Colonic mucosa (tissue), 4 donors: ENCODE data around the gene BCORL1. TPM values are rescaled to one million over a fixed set of nuclear protein-coding genes. Genes with fewer than 3 reads are reported as not detected.

ENCODE experiments used
- DNase-seq: peaks from one replicate; pipeline ENCODE4 v3.0.0-alpha.2; 2020
- H3K27ac ChIP-seq: fragments of 200-600 bp; one replicate; pipeline ENCODE4 v1.8.0; 2021
- H3K27me3 ChIP-seq: fragments of 200-600 bp; one replicate; pipeline ENCODE4 v1.8.0; 2021
- H3K36me3 ChIP-seq: fragments of 200-600 bp; one replicate; pipeline ENCODE4 v1.8.0; 2021
- H3K4me1 ChIP-seq: fragments of 200-600 bp; one replicate; pipeline ENCODE4 v1.8.0; 2021; ENCODE audit warnings: mild to moderate bottlenecking
- H3K4me3 ChIP-seq: fragments of 200-600 bp; one replicate; pipeline ENCODE4 v1.8.0; 2021
- H3K9ac ChIP-seq, 2 donors: one replicate each; pipeline ENCODE4 v1.7.0; 2013; ENCODE audit warnings: control low read depth in 2 of 2, low read depth in 2 of 2, low read length in 2 of 2
- H3K9me3 ChIP-seq: fragments of 200-600 bp; one replicate; pipeline ENCODE4 v1.8.0; 2021
- CTCF ChIP-seq: fragments of 200-600 bp; IDR thresholded peaks from one replicate; pipeline ENCODE4 v1.8.0; 2022; ENCODE audit warnings: antibody characterized with exemption, mild to moderate bottlenecking
- intact Hi-C: fragments of 100-400 bp; cut with DNase I; formaldehyde crosslinking; loops from one replicate; pipeline ENCODE4 v1.14.1; 2022
- total RNA-seq, 2 donors: library from RNA; stranded (reverse); fragmentation: NEBNext Ultra II Directional in 1 of 2; extraction: Animal tissue kit (Norgen Biotek cat#: 25700) in 1 of 2; gene quantifications; one replicate each; pipeline ENCODE4 v1.2.1, GENCODE V29; 2021
- donor health status: healthy.
- donor health status: DM: no; HTN: no; CAD: no.
- donor health status: DM: no; HTN: no; CAD: no.

The BCORL1 gene
- total RNA-seq, 2 donors from 2014 or later: 8.3 to 14.4 TPM

DNA sequence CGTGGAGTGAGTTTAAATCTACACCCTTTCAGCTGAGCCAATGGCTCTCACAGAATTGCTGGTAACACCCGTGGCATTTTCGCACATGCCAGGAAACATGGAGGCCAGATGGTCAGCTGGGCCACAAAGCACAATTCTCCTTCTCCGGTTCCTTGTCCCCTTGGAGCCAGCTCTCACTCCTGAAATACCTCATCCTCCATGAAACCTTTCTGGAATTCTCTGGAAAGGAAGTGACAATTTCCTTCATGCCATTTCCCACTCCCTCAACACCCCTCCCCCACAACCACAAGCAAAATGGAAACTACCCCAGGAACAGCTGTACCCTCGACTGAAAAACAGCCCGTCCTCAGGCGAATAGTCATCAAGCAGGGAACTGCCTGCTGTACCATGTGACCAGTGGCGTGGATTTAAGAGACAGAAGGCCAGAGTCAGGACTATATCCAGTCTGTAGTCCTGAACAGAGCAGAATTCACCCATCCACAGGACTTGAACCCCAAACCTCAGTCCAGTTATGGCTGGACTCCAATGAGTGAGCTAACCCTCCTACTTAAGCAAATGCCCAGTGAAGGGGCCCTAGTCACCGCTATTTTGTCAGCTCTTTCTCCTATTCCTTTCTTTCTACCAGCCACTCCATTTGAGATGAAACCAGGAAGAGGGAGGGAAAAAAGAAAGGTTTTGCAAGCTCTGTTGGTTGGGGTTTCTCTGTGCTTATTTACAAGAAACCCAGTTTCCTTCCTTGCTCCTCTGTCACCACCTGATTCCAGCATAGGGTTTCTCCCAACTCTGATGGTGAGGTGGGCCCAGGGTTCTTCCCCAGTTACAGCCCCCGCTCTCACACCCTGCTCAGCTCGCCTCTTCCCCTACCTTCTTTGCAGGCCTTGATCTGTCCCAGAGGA, 103.4 kb downstream of the BCORL1 start:
- Histone ChIP-seq H3K27ac (peak overlapping the region; percentile 47), H3K4me3 (no peak overlapping the region), H3K27me3 (no peaks in the 10 kb centered on the region), H3K9ac (no peak overlapping the region), H3K9me3 (no peaks in the 10 kb centered on the region), H3K36me3 (no peaks in the 10 kb centered on the region), H3K4me1 (no peaks in the 10 kb centered on the region)
- no peak for DNase-seq
- TF ChIP-seq CTCF: no peak
- intact Hi-C loops: no loop called here

- intact Hi-C loops: no loop called here
- peak overlapping the region; percentile 47 for H3K27ac ChIP-seq
- DNase-seq: no peak
- H3K9ac ChIP-seq: peak overlapping the region; percentile 31 to 34
- no peaks in the 10 kb centered on the region for H3K27me3 ChIP-seq
- no peaks in the 10 kb centered on the region for H3K36me3 ChIP-seq
- H3K9me3 ChIP-seq: no peaks in the 10 kb centered on the region
- H3K4me1 ChIP-seq: no peaks in the 10 kb centered on the region
- no peak overlapping the region for H3K4me3 ChIP-seq
- TF ChIP-seq CTCF: no peak
These were observed 104.2 kb downstream of the BCORL1 start for GRCh38 chrX:130086447-130087206.

DNA sequence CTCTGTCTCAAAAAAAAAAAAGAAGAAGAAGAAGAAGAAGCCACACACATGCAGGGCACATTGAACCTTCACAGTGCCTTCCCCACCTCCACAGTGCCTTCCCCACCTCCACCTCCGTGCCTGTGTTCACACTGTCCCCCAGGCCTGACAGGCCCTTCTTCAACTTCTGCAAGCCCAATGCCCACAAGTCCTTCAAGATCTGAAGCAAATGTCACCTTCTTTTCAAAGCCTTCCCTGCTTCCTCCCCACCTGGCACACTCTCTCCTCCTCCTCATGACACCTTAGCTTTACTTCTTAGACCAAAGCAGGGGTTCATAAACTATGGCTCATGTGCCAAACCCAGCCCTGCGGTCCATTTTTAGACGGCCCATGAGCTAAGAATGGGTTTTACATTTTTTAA, 107.9 kb downstream of the BCORL1 start:
- intact Hi-C loops: no loop called here
- DNase-seq: no peak

GRCh38 chrX:130091980-130092522, 109.6 kb downstream of the BCORL1 start:
- DNase-seq: peak; percentile 75
- peak overlapping the region; percentile 16 to 43 for H3K9ac ChIP-seq
- no peak for TF ChIP-seq CTCF
- intact Hi-C loops: no loop called here
- no peaks in the 10 kb centered on the region for H3K27me3 ChIP-seq
- no peaks in the 10 kb centered on the region for H3K9me3 ChIP-seq
- peak overlapping the region; percentile 56 for H3K27ac ChIP-seq
- H3K4me3 ChIP-seq: no peak overlapping the region
- no peaks in the 10 kb centered on the region for H3K36me3 ChIP-seq
- H3K4me1 ChIP-seq: no peaks in the 10 kb centered on the region

More for the DNA sequence above, 107.9 kb downstream of the BCORL1 start:
- no peak for TF ChIP-seq CTCF
- no peak overlapping the region for H3K4me3 ChIP-seq
- H3K27me3 ChIP-seq: no peaks in the 10 kb centered on the region
- H3K36me3 ChIP-seq: no peaks in the 10 kb centered on the region
- no peak overlapping the region for H3K9ac ChIP-seq
- no peaks in the 10 kb centered on the region for H3K4me1 ChIP-seq
- no peak overlapping the region for H3K27ac ChIP-seq
- H3K9me3 ChIP-seq: no peaks in the 10 kb centered on the region

DNA sequence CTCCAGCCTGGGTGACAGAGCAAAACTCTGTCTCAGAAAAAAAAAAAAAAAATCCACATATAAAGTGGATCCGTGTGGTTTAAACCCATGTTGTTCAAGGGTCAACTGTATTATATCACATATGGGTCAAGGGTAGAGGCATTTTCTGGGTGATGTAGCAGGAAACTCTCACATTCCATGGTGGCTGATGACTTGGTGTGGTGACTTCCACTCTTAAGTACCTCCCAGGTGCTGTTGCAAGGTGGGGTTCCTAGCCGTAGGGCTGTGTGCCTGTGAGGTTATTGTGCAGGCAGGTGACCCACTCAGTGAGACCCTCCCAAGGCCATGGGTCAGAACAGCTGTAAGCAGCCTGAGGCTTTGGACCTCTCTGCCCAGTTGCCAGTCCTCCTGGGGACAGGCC, 110.8 kb downstream of the BCORL1 start:
- no peak overlapping the region for H3K9ac ChIP-seq
- no peak for TF ChIP-seq CTCF
- intact Hi-C loops: no loop called here
- peak overlapping the region; percentile 23 for H3K27ac ChIP-seq
- H3K36me3 ChIP-seq: no peaks in the 10 kb centered on the region
- no peaks in the 10 kb centered on the region for H3K4me1 ChIP-seq
- no peak for DNase-seq
- H3K4me3 ChIP-seq: no peak overlapping the region
- H3K27me3 ChIP-seq: no peaks in the 10 kb centered on the region
- no peaks in the 10 kb centered on the region for H3K9me3 ChIP-seq
